AG04450 (cell line): ENCODE data around the gene NME8. TPM values are rescaled to one million over a fixed set of nuclear protein-coding genes. Genes with fewer than 3 reads are reported as not detected.

ENCODE experiments used
- CTCF ChIA-PET: fragments of 300-600, 350-600 bp; formaldehyde crosslinking; extraction: SDS; loops from one replicate; lab custom pipeline; 2022; ENCODE audit warnings: antibody characterized with exemption, inconsistent platforms; lab: Charles Lee
- POLR2A ChIA-PET: fragments of 350-600 bp; formaldehyde crosslinking; extraction: SDS; loops from one replicate; lab custom pipeline; 2021; ENCODE audit warnings: antibody characterized with exemption, inconsistent platforms; lab: Yijun Ruan, JAX
- DNase-seq: peaks from one replicate; pipeline ENCODE4 v3.0.0-alpha.2; 2011; ENCODE audit warnings: low read depth, low spot score
- H3K27ac ChIP-seq: one replicate; pipeline ENCODE4 v1.5.1; 2012; ENCODE audit warnings: low read depth, low read length, control low read depth
- H3K27me3 ChIP-seq: one replicate; pipeline ENCODE4 v1.6.0; 2012; ENCODE audit warnings: low read length; ENCODE audit not compliant: control insufficient read depth, insufficient read depth
- H3K4me3 ChIP-seq: 2 replicates; pipeline ENCODE4 v1.5.1; 2011; ENCODE audit warnings: mild to moderate bottlenecking, low read depth, low read length, control low read depth
- H3K9me3 ChIP-seq: 2 replicates; pipeline ENCODE4 v1.5.1; 2012; ENCODE audit warnings: low read length; ENCODE audit not compliant: control insufficient read depth, insufficient read depth
- polyA plus RNA-seq: library from polyadenylated mRNA; depleted of rRNA; stranded (reverse); fragments of >200 nt; gene quantifications from 2 replicates; pipeline ENCODE4 v1.2.3, GENCODE V29; 2011
- TF ChIP-seq, protein P1 (sequence below): IDR thresholded peaks from 2 replicates; pipeline ENCODE4 v1.5.1; 2011; ENCODE audit warnings: low read depth, low read length, control low read depth, inconsistent platforms

NME8 gene
- polyA plus RNA-seq, 1 experiment, result not detected

GRCh38 chr7:37817591-37817960, 30.8 kb upstream of the NME8 start:
- CTCF ChIA-PET, result no interaction called here
- DNase-seq, result no peak
- H3K9me3 ChIP-seq, result peaks cover 4% of the 10 kb centered on the region; the same call in 1 of the 2 replicates
- H3K27ac ChIP-seq, result no peak overlapping the region
- no peak overlapping the region for H3K4me3 ChIP-seq
- TF ChIP-seq, protein P1, sequence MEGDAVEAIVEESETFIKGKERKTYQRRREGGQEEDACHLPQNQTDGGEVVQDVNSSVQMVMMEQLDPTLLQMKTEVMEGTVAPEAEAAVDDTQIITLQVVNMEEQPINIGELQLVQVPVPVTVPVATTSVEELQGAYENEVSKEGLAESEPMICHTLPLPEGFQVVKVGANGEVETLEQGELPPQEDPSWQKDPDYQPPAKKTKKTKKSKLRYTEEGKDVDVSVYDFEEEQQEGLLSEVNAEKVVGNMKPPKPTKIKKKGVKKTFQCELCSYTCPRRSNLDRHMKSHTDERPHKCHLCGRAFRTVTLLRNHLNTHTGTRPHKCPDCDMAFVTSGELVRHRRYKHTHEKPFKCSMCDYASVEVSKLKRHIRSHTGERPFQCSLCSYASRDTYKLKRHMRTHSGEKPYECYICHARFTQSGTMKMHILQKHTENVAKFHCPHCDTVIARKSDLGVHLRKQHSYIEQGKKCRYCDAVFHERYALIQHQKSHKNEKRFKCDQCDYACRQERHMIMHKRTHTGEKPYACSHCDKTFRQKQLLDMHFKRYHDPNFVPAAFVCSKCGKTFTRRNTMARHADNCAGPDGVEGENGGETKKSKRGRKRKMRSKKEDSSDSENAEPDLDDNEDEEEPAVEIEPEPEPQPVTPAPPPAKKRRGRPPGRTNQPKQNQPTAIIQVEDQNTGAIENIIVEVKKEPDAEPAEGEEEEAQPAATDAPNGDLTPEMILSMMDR, result no peak
- H3K27me3 ChIP-seq, result no peaks in the 10 kb centered on the region
- POLR2A ChIA-PET, result no interaction called here

DNA sequence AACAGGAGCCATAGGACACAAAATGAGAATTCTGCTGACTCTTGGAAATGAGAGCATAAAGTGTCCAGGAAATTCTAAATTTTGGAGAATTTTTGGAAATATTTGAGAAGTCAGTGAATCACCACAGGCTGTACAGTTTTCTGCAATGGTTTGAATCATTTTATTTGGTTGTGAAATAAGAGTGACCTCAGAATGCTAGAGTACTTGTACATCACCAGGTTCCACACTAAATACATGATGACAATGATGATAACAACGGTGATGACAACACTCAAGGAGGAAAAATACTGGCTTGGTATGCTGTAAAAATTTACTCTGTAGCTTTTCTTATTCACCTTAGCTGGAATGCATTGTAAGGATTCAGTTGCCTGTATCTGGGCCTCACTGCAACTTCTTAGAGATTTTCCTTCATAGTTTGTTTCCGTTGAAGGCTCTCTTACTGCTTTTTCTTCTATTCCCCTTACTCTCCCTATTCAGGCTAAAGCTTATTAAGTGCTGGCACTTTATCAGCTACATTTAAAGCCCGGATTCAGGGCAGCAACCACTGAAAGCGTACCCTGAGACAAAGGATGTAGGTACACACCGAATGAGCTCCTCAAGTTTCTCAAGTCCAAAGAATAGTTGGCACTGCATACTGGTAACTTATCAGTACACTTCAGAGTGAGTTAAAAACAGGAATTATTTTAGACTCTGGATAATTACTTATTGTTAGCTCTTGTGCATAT, 30.2 kb upstream of the NME8 start:
- TF ChIP-seq, protein P1, result no peak
- Histone ChIP-seq H3K9me3 (peaks cover 5% of the 10 kb centered on the region; the same call in 1 of the 2 replicates), H3K4me3 (no peak overlapping the region), H3K27ac (no peak overlapping the region), H3K27me3 (no peaks in the 10 kb centered on the region)
- ChIA-PET POLR2A (no interaction called here), CTCF (no interaction called here)
- DNase-seq, result no peak

GRCh38 chr7:37820708-37821468, 27.5 kb upstream of the NME8 start:
- no peaks in the 10 kb centered on the region for H3K27me3 ChIP-seq
- no peak for DNase-seq
- POLR2A ChIA-PET, result interaction anchor here (0.6 kb wide), 1 partner anchor 331 kb away, joined by 3 read pairs; no protein-coding TSS in a partner anchor
- TF ChIP-seq, protein P1, result no peak
- peaks cover 11% of the 10 kb centered on the region; the same call in 1 of the 2 replicates for H3K9me3 ChIP-seq
- H3K4me3 ChIP-seq, result no peak overlapping the region
- CTCF ChIA-PET, result no interaction called here
- H3K27ac ChIP-seq, result no peak overlapping the region

DNA sequence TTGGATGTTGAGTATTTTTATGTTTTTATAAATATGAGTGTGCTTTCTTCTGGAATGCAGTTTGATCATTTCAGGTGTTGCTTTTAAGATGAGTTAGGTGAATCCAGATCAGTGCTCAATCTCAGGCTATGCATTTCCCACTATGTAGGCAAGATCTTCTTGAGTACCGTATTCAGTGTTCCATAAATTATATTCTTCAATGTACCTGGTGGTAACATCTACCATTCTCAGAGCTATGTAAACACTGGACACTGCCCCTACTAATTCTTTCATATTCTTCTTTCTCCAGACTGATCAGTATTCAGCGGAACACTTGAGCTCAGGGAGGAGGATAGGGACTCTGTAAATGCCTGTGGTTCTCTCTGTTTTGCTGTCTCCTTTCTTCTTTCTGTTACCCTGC, 25.5 kb upstream of the NME8 start:
- POLR2A ChIA-PET, result no interaction called here
- no peaks in the 10 kb centered on the region for H3K27me3 ChIP-seq
- TF ChIP-seq, protein P1, result no peak
- H3K9me3 ChIP-seq, result peaks cover 11% of the 10 kb centered on the region; the same call in 1 of the 2 replicates
- H3K27ac ChIP-seq, result no peak overlapping the region
- CTCF ChIA-PET, result no interaction called here
- no peak overlapping the region for H3K4me3 ChIP-seq
- no peak for DNase-seq

DNA sequence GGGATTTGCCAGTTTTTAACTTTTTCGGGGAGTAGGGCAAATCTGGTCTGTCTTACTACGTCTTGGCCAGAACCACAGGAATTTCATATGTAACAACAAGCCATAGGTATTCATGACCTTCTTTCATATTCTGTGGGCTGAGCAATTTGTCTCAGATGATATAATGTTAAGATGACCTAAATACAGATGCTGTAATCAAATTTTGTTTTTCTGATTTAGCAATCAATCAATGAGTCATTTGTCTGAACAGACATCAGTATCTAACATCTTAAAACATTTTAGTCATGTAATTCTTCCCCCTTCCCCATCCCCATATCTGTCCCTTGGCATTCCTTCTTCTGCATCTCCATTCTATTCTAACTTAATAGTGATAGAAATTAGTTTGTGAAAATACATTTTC, 24.8 kb upstream of the NME8 start:
- DNase-seq, result no peak
- no peak overlapping the region for H3K4me3 ChIP-seq
- POLR2A ChIA-PET, result no interaction called here
- no peak overlapping the region for H3K27ac ChIP-seq
- TF ChIP-seq, protein P1, result no peak
- H3K27me3 ChIP-seq, result no peaks in the 10 kb centered on the region
- CTCF ChIA-PET, result no interaction called here
- peaks cover 11% of the 10 kb centered on the region; the same call in 1 of the 2 replicates for H3K9me3 ChIP-seq
